ENCODE measurements around the gene SGIP1.

DNA sequence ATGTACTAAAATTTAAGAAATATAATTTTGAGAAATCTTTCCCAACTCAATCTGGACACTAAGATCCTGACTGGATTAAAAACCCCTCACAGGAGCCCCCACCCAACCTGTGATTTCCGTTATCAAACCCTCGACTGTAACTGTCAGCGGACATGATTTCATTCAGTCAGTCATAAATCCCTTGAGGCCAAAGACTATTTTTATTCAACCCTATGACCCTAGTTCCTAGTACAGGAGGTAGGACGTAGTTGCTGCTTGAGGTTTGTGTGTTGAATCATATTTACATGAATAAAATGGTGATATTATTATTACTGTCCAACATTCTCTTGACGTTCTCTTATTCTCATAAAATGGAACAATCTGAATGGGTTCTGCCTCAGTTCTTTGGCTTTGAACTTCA, 145.2 kb downstream of the SGIP1 start:
- TF ChIP-seq CTCF (IDR thresholded peaks at IDR 0.05), result no peak
- no peak for TF ChIP-seq POLR2A (IDR thresholded peaks at IDR 0.05)
- TF ChIP-seq POLR2AphosphoS5 (IDR thresholded peaks at IDR 0.05), result no peak
